Measurements from ENCODE around the gene HMGXB3.

Gene HMGXB3

DNA sequence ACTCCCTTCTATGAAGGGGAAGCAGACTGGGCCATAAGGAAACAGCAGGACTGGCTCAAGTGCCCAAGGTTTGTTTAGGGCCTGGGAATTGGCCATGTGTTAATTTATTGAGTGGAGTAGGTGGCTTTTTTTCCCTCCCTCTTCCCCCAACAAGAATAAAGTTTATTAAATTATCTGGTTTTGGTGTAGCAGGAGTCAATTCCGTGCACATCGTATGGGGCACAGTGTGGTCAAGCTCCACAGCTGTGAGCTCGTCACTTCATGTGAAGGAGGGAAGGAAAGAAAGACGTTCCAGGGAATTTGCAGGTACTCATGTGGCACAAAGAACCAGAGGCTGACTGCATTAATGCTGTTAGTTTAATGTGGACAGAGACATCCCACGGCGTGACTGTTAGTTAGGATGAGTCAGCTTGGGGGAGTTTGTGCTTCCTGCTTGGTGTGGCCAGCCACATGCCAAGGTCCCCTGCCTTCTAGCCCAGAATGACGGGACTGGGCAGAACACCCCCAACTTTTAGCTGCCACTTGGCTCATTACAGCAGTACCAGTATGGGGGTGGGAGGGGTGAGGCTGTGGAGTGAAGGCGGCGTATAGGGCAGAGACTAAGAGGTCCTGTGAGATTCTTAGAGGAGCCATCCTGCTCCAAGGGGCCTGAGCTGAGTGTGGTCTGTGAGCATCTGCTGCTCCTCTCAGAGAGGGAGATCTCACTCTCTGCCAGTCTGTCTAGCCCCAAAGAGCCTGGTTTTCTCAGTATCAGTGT is 52.6 kb downstream of the HMGXB3 start:
- peak; percentile 13 for DNase-seq

GRCh38 chr5:150053713-150054392 is 53.3 kb downstream of the HMGXB3 start:
- peak; percentile 9 for DNase-seq

GRCh38 chr5:150054569-150054968 is 54.0 kb downstream of the HMGXB3 start:
- no peak for DNase-seq

- no peak for DNase-seq
Measured at GRCh38 chr5:150055326-150056074, 55.0 kb downstream of the HMGXB3 start.

GRCh38 chr5:150056075-150056443 is 55.5 kb downstream of the HMGXB3 start:
- DNase-seq: no peak

GRCh38 chr5:150057052-150057451 is 56.5 kb downstream of the HMGXB3 start:
- DNase-seq: no peak

- DNase-seq: no peak
Measured at GRCh38 chr5:150057511-150057910, 57.0 kb downstream of the HMGXB3 start.

GRCh38 chr5:150057996-150058395 is 57.5 kb downstream of the HMGXB3 start:
- DNase-seq: no peak

- peak; percentile 53 for DNase-seq
Measured at GRCh38 chr5:150058480-150059126, 58.1 kb downstream of the HMGXB3 start.

GRCh38 chr5:150059623-150060022 is 59.1 kb downstream of the HMGXB3 start:
- no peak for DNase-seq

GRCh38 chr5:150060471-150060870 is 59.9 kb downstream of the HMGXB3 start:
- no peak for DNase-seq

- DNase-seq: no peak
Measured at GRCh38 chr5:150061538-150061995, 61.0 kb downstream of the HMGXB3 start.

DNA sequence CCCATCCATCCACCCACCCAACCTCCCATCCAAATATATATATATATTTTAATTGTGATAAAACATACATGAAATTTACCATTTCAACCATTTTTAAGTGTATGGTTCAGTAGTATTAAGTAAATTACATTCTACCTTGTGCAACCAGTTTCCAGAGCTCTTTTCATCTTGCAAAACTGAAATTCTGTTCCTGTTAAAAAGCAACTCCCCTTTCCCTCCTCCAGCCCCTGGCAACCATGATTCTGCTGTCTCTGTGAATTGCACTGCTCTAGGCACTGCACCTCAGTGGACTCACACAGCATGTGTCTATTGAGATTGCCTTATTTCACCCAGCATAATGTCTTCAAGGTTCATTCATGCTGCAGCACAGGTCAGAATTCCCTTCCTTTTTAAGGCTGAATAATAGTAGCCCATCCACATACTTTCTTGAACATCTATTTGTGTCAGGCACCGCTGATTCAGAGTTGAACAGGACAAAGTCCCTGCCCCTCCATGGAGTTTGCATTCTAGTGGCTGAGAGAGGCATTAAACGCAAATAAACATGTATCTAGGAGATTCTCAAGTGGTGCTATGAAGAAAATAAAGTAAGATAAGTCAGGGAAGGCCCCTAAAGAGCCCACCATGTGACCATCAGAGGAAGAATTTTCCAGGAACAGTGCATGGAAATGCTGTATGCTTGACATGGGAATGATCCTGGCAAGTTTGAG is 61.8 kb downstream of the HMGXB3 start:
- DNase-seq: no peak

DNA sequence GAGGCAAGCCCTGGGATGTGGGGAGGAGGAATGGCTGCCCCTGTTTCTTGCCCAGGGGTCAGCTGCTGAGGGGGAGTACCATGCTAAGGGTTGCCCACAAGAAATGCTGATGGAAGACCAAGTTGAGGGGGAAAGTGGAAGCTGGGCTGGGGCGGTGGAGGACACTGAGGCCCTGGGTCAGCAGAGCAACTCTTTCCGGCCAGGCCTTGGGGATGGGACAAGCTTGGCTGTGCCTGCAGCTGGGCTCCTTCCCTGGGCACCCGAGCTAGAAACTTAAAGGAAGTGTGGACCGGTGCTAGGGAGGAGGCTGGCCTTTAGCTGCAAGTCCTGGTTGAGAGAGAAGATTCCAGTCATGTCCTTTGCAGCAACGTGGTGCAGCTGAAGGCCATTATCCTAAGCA is 63.1 kb downstream of the HMGXB3 start:
- DNase-seq: no peak

DNA sequence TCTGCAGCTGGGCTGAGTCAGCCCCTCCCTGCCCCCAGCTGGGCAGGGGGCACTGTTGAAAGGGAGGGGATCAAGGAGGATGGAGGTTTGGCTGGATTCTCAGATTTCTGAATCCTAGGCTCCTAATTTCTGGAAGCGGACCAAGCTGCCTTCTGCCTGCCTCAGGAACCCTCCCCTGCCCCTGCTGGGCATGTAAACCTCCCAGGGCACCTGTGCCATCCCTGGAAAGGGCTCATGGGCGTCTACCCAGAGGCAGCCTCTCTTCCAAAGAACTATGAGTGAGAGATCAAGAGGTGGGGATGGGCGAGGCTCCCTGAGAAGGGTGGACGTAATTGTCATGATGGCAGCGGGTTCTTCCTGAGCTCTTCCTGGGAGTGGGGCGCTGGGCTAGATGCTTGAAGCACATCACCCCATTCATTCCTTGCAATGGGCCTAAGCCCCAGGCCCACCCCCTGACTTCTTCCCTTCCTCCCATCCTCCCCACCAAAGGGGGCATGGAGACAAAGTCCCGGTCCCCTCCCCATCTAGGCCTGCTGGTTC is 64.2 kb downstream of the HMGXB3 start:
- no peak for DNase-seq

GRCh38 chr5:150065346-150065745 is 64.8 kb downstream of the HMGXB3 start:
- no peak for DNase-seq

DNA sequence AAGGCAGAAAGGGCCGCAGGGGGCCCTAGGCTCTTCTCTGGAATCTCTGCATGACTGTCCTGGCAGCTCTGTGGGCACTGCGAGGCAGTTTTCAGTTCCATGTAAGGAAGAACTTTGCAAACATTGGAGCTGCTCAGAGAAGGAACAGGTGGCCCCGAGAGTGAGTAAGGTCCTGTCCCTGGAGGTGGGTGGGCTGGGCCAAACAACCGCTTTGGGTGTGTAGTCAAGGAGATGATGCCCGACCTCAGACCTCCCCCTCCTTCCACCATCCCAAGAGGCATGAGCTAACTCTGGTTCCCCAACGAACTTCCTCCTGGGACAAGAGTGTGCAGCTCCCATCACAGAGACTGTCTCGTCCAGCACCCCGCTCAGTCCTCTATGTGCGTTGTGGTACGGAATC is 65.3 kb downstream of the HMGXB3 start:
- DNase-seq: no peak

DNA sequence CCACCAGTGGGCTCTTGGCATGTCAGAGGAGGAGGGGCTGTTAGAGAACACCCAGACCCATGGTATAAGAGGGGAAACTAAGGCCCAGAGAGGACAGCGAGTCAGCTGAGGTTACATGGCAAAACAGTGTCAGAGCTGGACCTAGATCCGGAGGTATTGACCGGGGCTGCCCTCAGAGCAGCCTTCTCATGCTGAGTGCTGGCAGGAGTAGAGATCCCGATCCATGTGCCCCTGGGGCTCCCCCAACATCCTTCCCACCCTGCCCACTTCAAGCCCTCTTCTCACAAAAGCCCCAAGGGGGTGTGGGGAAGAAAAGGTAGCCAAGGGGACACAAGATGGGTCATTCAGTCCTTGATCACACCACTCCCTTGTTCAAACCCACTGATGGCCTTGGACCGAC is 65.9 kb downstream of the HMGXB3 start:
- no peak for DNase-seq

DNA sequence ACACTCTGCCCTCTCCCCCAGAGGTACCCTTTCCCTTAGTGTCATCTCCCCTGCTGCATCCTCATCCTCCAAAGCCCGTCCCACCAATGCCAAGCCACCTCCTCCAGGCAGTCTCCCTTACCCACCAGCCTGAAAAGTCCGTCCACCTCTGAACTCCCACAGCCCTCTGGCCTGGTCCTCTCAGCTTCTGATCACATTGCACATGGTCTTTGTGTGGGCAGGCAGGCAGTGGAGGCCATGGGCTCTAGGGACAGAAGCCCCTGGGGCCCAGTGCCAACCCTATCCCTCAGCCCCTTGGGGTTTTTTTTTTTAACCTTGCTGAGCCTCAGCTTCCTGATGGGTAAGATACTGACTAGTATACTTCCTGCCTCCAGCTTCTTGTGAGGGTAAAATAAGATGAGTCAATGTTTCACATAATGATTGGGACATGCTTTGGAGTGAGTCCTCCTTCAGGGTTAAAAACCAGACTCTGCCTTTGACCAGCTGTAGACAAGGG is 66.4 kb downstream of the HMGXB3 start:
- no peak for DNase-seq

DNA sequence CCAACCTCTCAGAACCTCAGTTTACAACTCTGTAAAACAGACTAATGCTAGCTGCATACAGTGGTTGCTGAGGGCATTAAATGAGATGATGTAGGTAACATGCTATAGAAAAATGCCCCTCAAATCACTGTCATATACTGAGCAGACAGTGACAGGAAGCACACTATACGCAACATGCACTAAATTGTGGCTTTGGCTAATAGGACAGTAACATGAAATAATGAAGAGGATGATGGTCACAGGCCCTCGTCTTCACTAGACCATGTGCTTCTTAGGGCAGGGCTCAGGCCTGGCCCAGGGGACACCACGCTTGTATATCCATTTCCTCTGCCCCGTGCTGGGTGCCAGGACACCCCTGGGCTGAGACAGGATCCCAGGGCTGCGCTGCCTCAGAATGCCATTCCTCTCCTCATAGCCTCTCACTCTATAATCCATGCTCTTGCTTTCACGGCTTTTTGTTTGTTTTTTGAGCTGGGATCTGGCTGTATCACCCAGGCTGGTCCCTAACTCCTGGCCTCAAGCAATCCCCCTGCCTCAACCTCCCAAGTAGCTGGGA is 66.9 kb downstream of the HMGXB3 start:
- no peak for DNase-seq

- no peak for DNase-seq
Measured at GRCh38 chr5:150068071-150068470, 67.5 kb downstream of the HMGXB3 start.

GRCh38 chr5:150068472-150068871 is 67.9 kb downstream of the HMGXB3 start:
- no peak for DNase-seq

All from femur (tissue), 1 donor.